B cell (primary cell): ENCODE data around the gene TAF6. TPM values are rescaled to one million over a fixed set of nuclear protein-coding genes. Genes with fewer than 3 reads are reported as not detected.

Experiments
- ATAC-seq: fragments of 200-7000 bp; cut with Tn5 transposase; one replicate; pipeline ENCODE4 v1.10.0; 2021; ENCODE audit warnings: low read depth, mild to moderate bottlenecking, moderate number of reproducible peaks, moderate library complexity
- CTCF ChIA-PET: fragments of 350-600 bp; sonication (Branson Sonifier 250); formaldehyde crosslinking; loops from one replicate; lab custom pipeline; 2021; ENCODE audit warnings: antibody characterized with exemption, inconsistent platforms; lab: Charles Lee
- POLR2A ChIA-PET: fragments of 350-600 bp; sonication (Branson Sonifier 250); formaldehyde crosslinking; loops from one replicate; lab custom pipeline; 2021; ENCODE audit warnings: antibody characterized with exemption; lab: Charles Lee
- DNase-seq: peaks from one replicate; pipeline ENCODE4 v3.0.0; 2013
- H2AFZ ChIP-seq: 2 replicates; pipeline ENCODE4 v1.6.1; 2012; ENCODE audit warnings: mild to moderate bottlenecking, low read depth, low read length; ENCODE audit not compliant: insufficient read depth, poor library complexity, severe bottlenecking
- H3K27ac ChIP-seq, 2 donors: 1 replicate in 1 of 2; 2 replicates in 1 of 2; pipeline ENCODE4 v1.5.1; 2012 to 2013; ENCODE audit warnings: low read length in 2 of 2, mild to moderate bottlenecking in 2 of 2, moderate library complexity in 1 of 2
- H3K27me3 ChIP-seq, 4 experiments: fragments of 200-600 bp in 1 of 4; sonication (generic) in 1 of 4; replicated peaks in 1 of 4; 1 replicate in 2 of 4; 2 replicates in 2 of 4; pipeline versions ENCODE4 v1.6.1 to v1.7.0; 2013 to 2016; ENCODE audit warnings: low read length in 3 of 4, mild to moderate bottlenecking in 2 of 4, mixed read lengths in 1 of 4, moderate library complexity in 1 of 4; ENCODE audit not compliant: insufficient read depth in 4 of 4, control insufficient read depth in 3 of 4; ENCODE audit errors: control extremely low read depth in 1 of 4
- H3K36me3 ChIP-seq, 2 experiments: replicated peaks in 1 of 2; 1 replicate in 1 of 2; 2 replicates in 1 of 2; pipeline versions ENCODE4 v1.6.1 to v1.7.1; 2013; ENCODE audit warnings: low read length in 1 of 2; ENCODE audit not compliant: insufficient read depth in 2 of 2, control insufficient read depth in 1 of 2; ENCODE audit errors: control extremely low read depth in 1 of 2, extremely low read depth in 1 of 2
- H3K4me1 ChIP-seq, 2 donors: fragments of 200-600 bp in 1 of 2; sonication (generic) in 1 of 2; 1 replicate in 1 of 2; 2 replicates in 1 of 2; pipeline versions ENCODE4 v1.5.1 to v1.6.1; 2013 to 2017; ENCODE audit warnings: low read length in 2 of 2; ENCODE audit not compliant: control insufficient read depth in 2 of 2, insufficient read depth in 2 of 2
- H3K4me2 ChIP-seq: replicated peaks from 2 replicates; pipeline ENCODE3; 2012; ENCODE audit warnings: mild to moderate bottlenecking, low read depth, low read length; ENCODE audit not compliant: poor library complexity, severe bottlenecking
- H3K4me3 ChIP-seq, 5 experiments: fragments of 200-600 bp in 1 of 5; sonication (generic) in 1 of 5; 1 replicate in 3 of 5; 2 replicates in 2 of 5; pipeline versions ENCODE4 v1.5.1 to v1.7.0; 2011 to 2016; ENCODE audit warnings: low read length in 4 of 5, mild to moderate bottlenecking in 4 of 5, low read depth in 2 of 5, control low read depth in 1 of 5, moderate library complexity in 1 of 5; ENCODE audit not compliant: insufficient read depth in 1 of 5; ENCODE audit errors: control extremely low read depth in 1 of 5, extremely low read depth in 1 of 5
- H3K79me2 ChIP-seq: fragments of 200-600 bp; sonication (generic); one replicate; pipeline ENCODE4 v1.6.0; 2016; ENCODE audit warnings: low read length; ENCODE audit not compliant: control insufficient read depth, insufficient read depth
- H3K9ac ChIP-seq: fragments of 200-600 bp; sonication (generic); 2 replicates; pipeline ENCODE4 v1.6.1; 2017; ENCODE audit warnings: mild to moderate bottlenecking, low read length, moderate library complexity
- H3K9me3 ChIP-seq, 3 donors: one replicate each; pipeline versions ENCODE4 v1.6.1 to v1.7.1; 2013; ENCODE audit warnings: low read length in 2 of 3; ENCODE audit not compliant: control insufficient read depth in 2 of 3, insufficient read depth in 1 of 3; ENCODE audit errors: control extremely low read depth in 1 of 3
- H4K20me1 ChIP-seq: 2 replicates; pipeline ENCODE4 v1.6.0; 2012; ENCODE audit warnings: mild to moderate bottlenecking, low read length; ENCODE audit not compliant: insufficient read depth, control insufficient read depth, poor library complexity, severe bottlenecking
- H3K27ac Mint-ChIP-seq: one replicate; pipeline ENCODE4 v1.8.0; 2021; ENCODE audit warnings: mixed read lengths
- H3K27me3 Mint-ChIP-seq: one replicate; pipeline ENCODE4 v1.8.0; 2021; ENCODE audit warnings: mixed read lengths
- H3K4me1 Mint-ChIP-seq: one replicate; pipeline ENCODE4 v1.8.0; 2021; ENCODE audit warnings: mixed read lengths
- H3K4me3 Mint-ChIP-seq: one replicate; pipeline ENCODE4 v1.8.0; 2021; ENCODE audit warnings: mixed read lengths
- H3K9me3 Mint-ChIP-seq: one replicate; pipeline ENCODE4 v1.8.0; 2022; ENCODE audit warnings: mixed read lengths; ENCODE audit not compliant: insufficient read depth
- EZH2 ChIP-seq: IDR thresholded peaks from 2 replicates; pipeline ENCODE4 v1.6.1; 2012; ENCODE audit warnings: borderline replicate concordance, low read depth, mild to moderate bottlenecking, moderate library complexity, low read length; ENCODE audit not compliant: insufficient read depth, poor library complexity, severe bottlenecking
- WGBS: methylation state at CpG from one replicate; pipeline ENCODE4 v1.1.5; 2013; ENCODE audit warnings: missing lambda C conversion rate; ENCODE audit not compliant: insufficient coverage; 5-methylcytosine and 5-hydroxymethylcytosine counted together
- intact Hi-C: fragments of 100-400 bp; cut with micrococcal nuclease; formaldehyde crosslinking; loops from one replicate; pipeline ENCODE4 v1.10.0; 2022
- polyA plus RNA-seq: library from polyadenylated mRNA; depleted of rRNA; stranded (reverse); fragments of >200 nt; gene quantifications from 2 replicates; pipeline ENCODE4 v1.2.3, GENCODE V29; 2012
- total RNA-seq, 2 donors: library from RNA; stranded (reverse); fragments of 120-200 nt in 1 of 2; gene quantifications; 1 replicate in 1 of 2; 2 replicates in 1 of 2; pipeline versions ENCODE4 v1.2.3 to v1.2.4, GENCODE V29; 2013 to 2022
- TF ChIP-seq, protein P1 (sequence below): fragments of 200-600 bp; IDR thresholded peaks from one replicate; pipeline ENCODE4 v1.8.0; 2022; ENCODE audit warnings: antibody characterized with exemption, mild to moderate bottlenecking

TAF6 gene
- total and polyA plus RNA-seq, 2 donors (not counting 1 experiment from before 2014, with no cell fraction given): 48.3 to 65.8 TPM

DNA sequence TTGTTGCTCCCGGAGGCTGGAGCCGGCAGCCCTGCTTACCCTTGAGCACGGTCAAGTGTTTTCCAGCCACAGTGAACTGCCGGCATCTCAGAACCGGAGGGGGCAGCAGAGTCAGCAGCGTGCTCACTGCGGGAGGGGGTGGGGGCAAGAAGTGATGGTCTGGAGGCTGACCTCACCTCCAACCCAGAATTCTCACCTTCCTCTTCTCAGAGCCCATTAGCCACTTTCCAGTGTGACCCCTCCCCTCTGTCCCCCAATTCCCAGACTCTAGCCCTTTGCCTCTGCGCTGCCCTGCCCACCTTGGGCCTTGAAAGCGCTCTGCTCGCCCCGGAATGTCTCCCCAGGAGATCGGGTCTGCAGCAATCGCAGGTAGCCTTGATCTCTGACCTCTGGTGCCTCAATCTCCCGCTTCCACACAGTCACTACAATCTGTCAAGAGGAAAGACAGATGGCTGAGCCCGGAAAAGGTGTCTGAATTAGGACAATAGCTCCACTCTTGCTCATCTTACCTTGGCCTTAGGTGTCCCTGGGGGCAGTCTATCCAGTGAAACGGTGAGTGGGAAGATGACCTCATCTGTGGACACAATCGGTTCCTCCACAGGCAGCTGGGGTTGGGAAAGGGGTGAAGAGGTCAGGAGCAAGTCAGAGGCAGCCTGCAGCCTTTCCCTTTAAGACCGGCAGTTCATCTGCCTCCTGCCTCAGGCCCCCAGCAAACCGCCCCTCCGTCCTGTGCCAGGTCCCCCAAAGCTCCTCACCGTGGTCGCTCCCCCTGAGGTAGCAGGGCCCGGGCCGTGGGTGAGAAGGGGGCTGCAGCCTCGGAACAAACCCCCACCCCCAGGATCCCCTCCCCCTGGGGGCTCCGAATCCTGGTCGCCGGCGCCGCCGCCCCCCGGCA lies 38.4 kb upstream of the TAF6 start:
- Histone ChIP-seq H3K27me3 (no peaks in the 10 kb centered on the region), H3K4me2 (peak overlapping the region; percentile 92), H2AFZ (peak overlapping the region; percentile 97), H3K4me3 (peak overlapping the region; percentile 55 to 95 (median 73)), H3K27ac (peak overlapping the region; percentile 54 to 84), H3K9ac (peak overlapping the region; percentile 95), H3K79me2 (peaks cover 31% of the 10 kb centered on the region), H3K9me3 (no peaks in the 10 kb centered on the region), H4K20me1 (peaks cover 28% of the 10 kb centered on the region), H3K4me1 (peaks cover 23 to 35% of the 10 kb centered on the region in 2 donors), H3K36me3 (peaks cover 0 to 48% of the 10 kb centered on the region in 2 experiments)
- TF ChIP-seq, protein P1, sequence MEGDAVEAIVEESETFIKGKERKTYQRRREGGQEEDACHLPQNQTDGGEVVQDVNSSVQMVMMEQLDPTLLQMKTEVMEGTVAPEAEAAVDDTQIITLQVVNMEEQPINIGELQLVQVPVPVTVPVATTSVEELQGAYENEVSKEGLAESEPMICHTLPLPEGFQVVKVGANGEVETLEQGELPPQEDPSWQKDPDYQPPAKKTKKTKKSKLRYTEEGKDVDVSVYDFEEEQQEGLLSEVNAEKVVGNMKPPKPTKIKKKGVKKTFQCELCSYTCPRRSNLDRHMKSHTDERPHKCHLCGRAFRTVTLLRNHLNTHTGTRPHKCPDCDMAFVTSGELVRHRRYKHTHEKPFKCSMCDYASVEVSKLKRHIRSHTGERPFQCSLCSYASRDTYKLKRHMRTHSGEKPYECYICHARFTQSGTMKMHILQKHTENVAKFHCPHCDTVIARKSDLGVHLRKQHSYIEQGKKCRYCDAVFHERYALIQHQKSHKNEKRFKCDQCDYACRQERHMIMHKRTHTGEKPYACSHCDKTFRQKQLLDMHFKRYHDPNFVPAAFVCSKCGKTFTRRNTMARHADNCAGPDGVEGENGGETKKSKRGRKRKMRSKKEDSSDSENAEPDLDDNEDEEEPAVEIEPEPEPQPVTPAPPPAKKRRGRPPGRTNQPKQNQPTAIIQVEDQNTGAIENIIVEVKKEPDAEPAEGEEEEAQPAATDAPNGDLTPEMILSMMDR: no peak
- no peak for TF ChIP-seq EZH2
- 31% methylated on average over 19 of the region's 32 CpGs for WGBS
- ChIA-PET POLR2A (interaction anchor here (1.0 to 2.9 kb wide), 3 partner anchors 9 to 60 kb away, joined by 4 to 16 read pairs (median 5); partner anchors contain the start of gene LAMTOR4), CTCF (interaction anchor here (0.8 to 5.1 kb wide), 5 partner anchors 9 to 39 kb away, joined by 3 to 18 read pairs (median 3); partner anchors contain the start of gene LAMTOR4)
- H3K27ac Mint-ChIP-seq: peak overlapping the region; percentile 88
- no peaks in the 10 kb centered on the region for H3K9me3 Mint-ChIP-seq
- H3K4me1 Mint-ChIP-seq: peaks cover 40% of the 10 kb centered on the region
- intact Hi-C loops: loop anchor here (1.0 to 5.0 kb wide), 6 partner anchors 9 to 180 kb away; partner anchors contain the start of genes GAL3ST4, GPC2, LAMTOR4 and MBLAC1
- ATAC-seq (no peak), DNase-seq (peak; percentile 27)
- H3K27me3 Mint-ChIP-seq: no peaks in the 10 kb centered on the region
- H3K4me3 Mint-ChIP-seq: peak overlapping the region; percentile 87
